K562 (cell line): ENCODE measurements around the gene ACBD5.

Experiments
- CHD1 ChIP-seq: fragments of 200-600 bp; sonication (generic); IDR thresholded peaks from one replicate; pipeline ENCODE4 v1.6.1; 2012; ENCODE audit warnings: mild to moderate bottlenecking, moderate library complexity, low read length, inconsistent platforms
- E2F5 ChIP-seq: sonication (generic); formaldehyde crosslinking; IDR thresholded peaks from 2 replicates; pipeline ENCODE4 v1.8.0; 2022; ENCODE audit warnings: mild to moderate bottlenecking, missing genetic modification reagents
- ETV5 ChIP-seq: sonication (generic); formaldehyde crosslinking; IDR thresholded peaks from 2 replicates; pipeline ENCODE4 v1.4.0; 2020; ENCODE audit warnings: low read depth, mild to moderate bottlenecking, missing genetic modification reagents
- FOXK1 ChIP-seq: sonication (generic); formaldehyde crosslinking; IDR thresholded peaks from 2 replicates; pipeline ENCODE4 v1.8.0; 2022; ENCODE audit warnings: missing genetic modification reagents, mild to moderate bottlenecking, borderline replicate concordance
- MAFK ChIP-seq: IDR thresholded peaks from 2 replicates; pipeline ENCODE4 v1.6.1; 2011; ENCODE audit warnings: low read length, improper control_type of control experiment
- MXI1 ChIP-seq: IDR thresholded peaks from 2 replicates; pipeline ENCODE4 v1.6.1; 2011; ENCODE audit warnings: low read depth, mild to moderate bottlenecking, improper control_type of control experiment, low read length
- POLR2A ChIP-seq: fragments of 450-650 bp; conservative IDR thresholded peaks from 2 replicates; pipeline ENCODE4 v1.6.1; 2016
- SIX5 ChIP-seq, 2 experiments: IDR thresholded peaks; 2 replicates each; pipeline ENCODE4 v1.6.1; 2011; ENCODE audit warnings: low read length in 2 of 2, borderline replicate concordance in 1 of 2, low read depth in 1 of 2, mild to moderate bottlenecking in 1 of 2, moderate library complexity in 1 of 2; ENCODE audit not compliant: insufficient read depth in 1 of 2
- SMC3 ChIP-seq: conservative IDR thresholded peaks from 2 replicates; pipeline ENCODE4 v1.6.1; 2011; ENCODE audit warnings: low read depth, low read length, improper control_type of control experiment; ENCODE audit not compliant: insufficient read depth
- STAG1 ChIP-seq: sonication (generic); formaldehyde crosslinking; IDR thresholded peaks from 2 replicates; pipeline ENCODE4 v1.5.0; 2020; ENCODE audit warnings: missing genetic modification reagents, borderline replicate concordance
- ZNF12 ChIP-seq: sonication (generic); formaldehyde crosslinking; IDR thresholded peaks from 2 replicates; pipeline ENCODE4 v1.4.0; 2020; ENCODE audit warnings: mild to moderate bottlenecking, missing genetic modification reagents
- ZNF146 ChIP-seq: IDR thresholded peaks from one replicate; pipeline ENCODE4 v1.6.1; 2018; ENCODE audit warnings: missing compliant biosample characterization; ENCODE audit not compliant: unreplicated experiment

DNA sequence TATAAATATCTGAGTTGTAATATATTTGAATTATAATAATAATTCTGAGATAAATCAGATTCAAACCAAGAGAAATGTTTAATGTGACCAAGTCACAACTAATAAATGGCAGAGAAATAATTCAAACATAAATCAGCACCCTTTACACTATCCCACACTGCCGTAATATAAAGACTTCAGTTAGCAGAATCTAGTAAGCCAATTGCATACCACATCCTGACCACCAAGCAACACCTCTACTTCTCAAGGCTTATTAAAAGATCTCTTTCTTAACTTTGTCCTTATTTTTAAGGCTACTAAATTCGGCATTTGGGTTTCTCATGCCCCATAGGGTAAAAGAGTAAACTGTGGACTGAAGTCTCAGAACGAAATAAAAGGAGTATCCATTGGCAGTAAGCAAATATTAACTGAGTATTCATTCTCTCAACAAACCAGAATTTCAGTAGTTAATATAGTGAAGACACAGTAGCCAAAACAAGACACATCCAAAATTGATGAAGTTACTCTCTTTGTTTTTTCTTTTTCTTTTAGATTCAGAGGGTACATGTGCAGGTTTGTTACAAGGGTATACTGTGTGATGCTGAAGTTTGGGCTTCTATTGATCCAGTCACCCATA, 14.8 kb downstream of the ACBD5 start:
- TF ChIP-seq FOXK1 (CRISPR knock-in tag) (no peak), MXI1 (no peak), POLR2A (no peak), ETV5 (CRISPR knock-in tag) (no peak), ZNF12 (CRISPR knock-in tag) (no peak), ZNF146 (no peak), E2F5 (CRISPR knock-in tag) (no peak), SIX5 (IDR thresholded peaks at IDR 0.05; ENCODE audit: borderline replicate concordance in 1 of 2, insufficient read depth in 1 of 2, low read depth in 1 of 2, low read length in 2 of 2) (no peak), SMC3 (no peak), MAFK (no peak), CHD1 (no peak), STAG1 (CRISPR knock-in tag) (no peak)
